GM19467 (cell line): Measurements from ENCODE around the gene UBE2E2.

Source experiments
- ATAC-seq: cut with Tn5 transposase; IDR thresholded peaks from one replicate; pipeline ENCODE4 v1.9.1; 2021; ENCODE audit warnings: mild to moderate bottlenecking, moderate library complexity; ENCODE audit not compliant: unreplicated experiment

UBE2E2 gene

GRCh38 chr3:23501201-23501802 lies 298.2 kb downstream of the UBE2E2 start:
- ATAC-seq, result no peak

GRCh38 chr3:23508464-23508863 lies 305.3 kb downstream of the UBE2E2 start:
- ATAC-seq, result no peak

GRCh38 chr3:23518441-23518840 lies 315.3 kb downstream of the UBE2E2 start:
- ATAC-seq, result no peak

- ATAC-seq, result peak; percentile 52
These were observed 316.4 kb downstream of the UBE2E2 start for GRCh38 chr3:23519314-23520208.

- no peak for ATAC-seq
These were observed 324.2 kb downstream of the UBE2E2 start for GRCh38 chr3:23527326-23527725.

- no peak for ATAC-seq
These were observed 330.5 kb downstream of the UBE2E2 start for GRCh38 chr3:23533596-23533995.

GRCh38 chr3:23533996-23534395 lies 330.9 kb downstream of the UBE2E2 start:
- no peak for ATAC-seq

GRCh38 chr3:23537101-23537551 lies 334.0 kb downstream of the UBE2E2 start:
- ATAC-seq, result no peak

GRCh38 chr3:23539185-23539584 lies 336.1 kb downstream of the UBE2E2 start:
- no peak for ATAC-seq

GRCh38 chr3:23540600-23540999 lies 337.5 kb downstream of the UBE2E2 start:
- ATAC-seq, result no peak

GRCh38 chr3:23542079-23542478 lies 339.0 kb downstream of the UBE2E2 start:
- no peak for ATAC-seq

GRCh38 chr3:23546181-23546580 lies 343.1 kb downstream of the UBE2E2 start:
- no peak for ATAC-seq

- no peak for ATAC-seq
These were observed 345.0 kb downstream of the UBE2E2 start for GRCh38 chr3:23547905-23548650.

GRCh38 chr3:23548706-23549105 lies 345.6 kb downstream of the UBE2E2 start:
- ATAC-seq, result no peak

- ATAC-seq, result no peak
These were observed 346.2 kb downstream of the UBE2E2 start for GRCh38 chr3:23549148-23549910.

GRCh38 chr3:23550402-23550801 lies 347.3 kb downstream of the UBE2E2 start:
- peak; percentile 87 for ATAC-seq

GRCh38 chr3:23552506-23552905 lies 349.4 kb downstream of the UBE2E2 start:
- no peak for ATAC-seq

GRCh38 chr3:23553353-23553752 lies 350.2 kb downstream of the UBE2E2 start:
- ATAC-seq, result peak; percentile 40

- ATAC-seq, result no peak
These were observed 362.1 kb downstream of the UBE2E2 start for GRCh38 chr3:23565041-23565775.

GRCh38 chr3:23566499-23566898 lies 363.4 kb downstream of the UBE2E2 start:
- no peak for ATAC-seq
